22Rv1 (cell line): ENCODE data around the gene TUBB.

Experiments
- ZFX ChIP-seq: fragments of 450-650 bp; IDR thresholded peaks from 2 replicates; pipeline ENCODE4 v1.6.1; 2017; ENCODE audit warnings: antibody characterized with exemption, borderline replicate concordance
- TF ChIP-seq, protein P1 (sequence below): fragments of 450-650 bp; IDR thresholded peaks from 2 replicates; pipeline ENCODE4 v1.5.1; 2017; ENCODE audit warnings: mild to moderate bottlenecking

DNA sequence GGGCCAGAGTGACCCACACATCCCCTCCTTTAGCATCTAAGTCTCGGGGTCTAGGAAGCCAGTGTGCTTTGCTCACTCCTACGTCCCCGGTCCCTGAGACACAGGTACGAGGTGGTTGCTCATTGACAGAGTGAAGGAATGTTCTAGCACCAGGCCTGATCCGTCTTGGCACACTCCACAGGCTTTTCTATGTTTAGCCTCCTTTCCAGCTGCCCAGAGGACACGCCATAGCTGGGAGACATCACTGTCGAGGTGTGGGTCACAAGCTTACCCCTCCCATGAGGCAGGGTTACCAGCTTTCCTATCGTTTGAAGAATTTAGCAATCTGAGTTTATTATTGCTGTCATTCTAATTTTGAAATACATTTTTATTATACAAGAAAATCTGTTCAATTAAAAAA, 54.5 kb downstream of the TUBB start:
- TF ChIP-seq, protein P1, sequence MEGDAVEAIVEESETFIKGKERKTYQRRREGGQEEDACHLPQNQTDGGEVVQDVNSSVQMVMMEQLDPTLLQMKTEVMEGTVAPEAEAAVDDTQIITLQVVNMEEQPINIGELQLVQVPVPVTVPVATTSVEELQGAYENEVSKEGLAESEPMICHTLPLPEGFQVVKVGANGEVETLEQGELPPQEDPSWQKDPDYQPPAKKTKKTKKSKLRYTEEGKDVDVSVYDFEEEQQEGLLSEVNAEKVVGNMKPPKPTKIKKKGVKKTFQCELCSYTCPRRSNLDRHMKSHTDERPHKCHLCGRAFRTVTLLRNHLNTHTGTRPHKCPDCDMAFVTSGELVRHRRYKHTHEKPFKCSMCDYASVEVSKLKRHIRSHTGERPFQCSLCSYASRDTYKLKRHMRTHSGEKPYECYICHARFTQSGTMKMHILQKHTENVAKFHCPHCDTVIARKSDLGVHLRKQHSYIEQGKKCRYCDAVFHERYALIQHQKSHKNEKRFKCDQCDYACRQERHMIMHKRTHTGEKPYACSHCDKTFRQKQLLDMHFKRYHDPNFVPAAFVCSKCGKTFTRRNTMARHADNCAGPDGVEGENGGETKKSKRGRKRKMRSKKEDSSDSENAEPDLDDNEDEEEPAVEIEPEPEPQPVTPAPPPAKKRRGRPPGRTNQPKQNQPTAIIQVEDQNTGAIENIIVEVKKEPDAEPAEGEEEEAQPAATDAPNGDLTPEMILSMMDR = no peak
- TF ChIP-seq ZFX = no peak
